CD14-positive monocyte (primary cell): ENCODE data around the gene KDM2A. TPM values are rescaled to one million over a fixed set of nuclear protein-coding genes. Genes with fewer than 3 reads are reported as not detected.

Experiments used
- DNase-seq, 3 donors: peaks; one replicate each; pipeline ENCODE4 v3.0.0-alpha.2; 2011 to 2022
- H2AFZ ChIP-seq: 2 replicates; pipeline ENCODE4 v1.6.0; 2012; ENCODE audit warnings: mild to moderate bottlenecking, low read depth, low read length, inconsistent platforms; ENCODE audit not compliant: insufficient read depth, poor library complexity, severe bottlenecking
- H3K27ac ChIP-seq, 2 donors: 1 replicate in 1 of 2; 2 replicates in 1 of 2; pipeline ENCODE4 v1.5.1; 2012 to 2013; ENCODE audit warnings: low read length in 2 of 2, control low read depth in 1 of 2, inconsistent platforms in 1 of 2, low read depth in 1 of 2, mild to moderate bottlenecking in 1 of 2
- H3K27me3 ChIP-seq, 2 donors: one replicate each; pipeline versions ENCODE4 v1.6.0 to v1.6.1; 2011 to 2013; ENCODE audit warnings: low read length in 2 of 2; ENCODE audit not compliant: control insufficient read depth in 2 of 2, insufficient read depth in 2 of 2
- H3K36me3 ChIP-seq, 2 donors: replicated peaks in 1 of 2; 1 replicate in 1 of 2; 2 replicates in 1 of 2; pipeline versions ENCODE4 v1.5.1 to v1.6.1; 2012 to 2013; ENCODE audit warnings: low read length in 2 of 2, control low read depth in 1 of 2, inconsistent platforms in 1 of 2, mild to moderate bottlenecking in 1 of 2; ENCODE audit not compliant: insufficient read depth in 2 of 2, control insufficient read depth in 1 of 2
- H3K4me1 ChIP-seq, 2 donors: 1 replicate in 1 of 2; 2 replicates in 1 of 2; pipeline versions ENCODE4 v1.5.1 to v1.6.1; 2012 to 2013; ENCODE audit warnings: low read length in 2 of 2, control low read depth in 1 of 2, inconsistent platforms in 1 of 2, mild to moderate bottlenecking in 1 of 2, moderate library complexity in 1 of 2; ENCODE audit not compliant: insufficient read depth in 2 of 2, control insufficient read depth in 1 of 2
- H3K4me2 ChIP-seq: replicated peaks from 2 replicates; pipeline ENCODE3; 2012; ENCODE audit warnings: low read length, moderate library complexity, mild to moderate bottlenecking; ENCODE audit not compliant: poor library complexity, severe bottlenecking; ENCODE audit errors: extremely low read depth
- H3K4me3 ChIP-seq, 3 experiments: fragments of 200-600 bp in 1 of 3; sonication (generic) in 1 of 3; replicated peaks in 1 of 3; 1 replicate in 2 of 3; 2 replicates in 1 of 3; pipeline ENCODE4 v1.5.1; 2011 to 2013; ENCODE audit warnings: low read length in 3 of 3, mild to moderate bottlenecking in 3 of 3, control low read depth in 2 of 3, low read depth in 2 of 3, inconsistent platforms in 1 of 3, moderate library complexity in 1 of 3
- H3K79me2 ChIP-seq: 2 replicates; pipeline ENCODE4 v1.6.0; 2012; ENCODE audit warnings: mild to moderate bottlenecking, control low read depth, inconsistent platforms, low read length, moderate library complexity; ENCODE audit not compliant: insufficient read depth
- H3K9ac ChIP-seq: 2 replicates; pipeline ENCODE4 v1.6.0; 2017; ENCODE audit warnings: low read length, mild to moderate bottlenecking; ENCODE audit not compliant: insufficient read depth, poor library complexity, severe bottlenecking
- H3K9me3 ChIP-seq, 2 donors: replicated peaks in 1 of 2; 1 replicate in 1 of 2; 2 replicates in 1 of 2; pipeline versions ENCODE4 v1.5.1 to v1.6.1; 2012 to 2013; ENCODE audit warnings: low read length in 2 of 2, control low read depth in 1 of 2; ENCODE audit not compliant: control insufficient read depth in 1 of 2, insufficient read depth in 1 of 2
- H4K20me1 ChIP-seq: 2 replicates; pipeline ENCODE4 v1.6.0; 2012; ENCODE audit warnings: mild to moderate bottlenecking, low read length, control low read depth, moderate library complexity; ENCODE audit not compliant: insufficient read depth
- H3K27ac Mint-ChIP-seq, 7 donors: one replicate each; pipeline ENCODE4 v1.8.0; 2020; ENCODE audit warnings: mild to moderate bottlenecking in 7 of 7, mixed read lengths in 7 of 7, moderate library complexity in 6 of 7, inconsistent platforms in 2 of 7
- H3K27me3 Mint-ChIP-seq, 3 donors: one replicate each; pipeline ENCODE4 v1.8.0; 2021 to 2022; ENCODE audit warnings: low read depth in 3 of 3, mild to moderate bottlenecking in 3 of 3, mixed read lengths in 3 of 3, moderate library complexity in 3 of 3, inconsistent platforms in 1 of 3
- H3K36me3 Mint-ChIP-seq, 2 donors: one replicate each; pipeline ENCODE4 v1.8.0; 2020; ENCODE audit warnings: mixed read lengths in 2 of 2, inconsistent platforms in 1 of 2, mild to moderate bottlenecking in 1 of 2
- H3K4me1 Mint-ChIP-seq: one replicate; pipeline ENCODE4 v1.8.0; 2020; ENCODE audit warnings: mild to moderate bottlenecking, mixed read lengths
- H3K4me3 Mint-ChIP-seq, 2 donors: one replicate each; pipeline ENCODE4 v1.8.0; 2020; ENCODE audit warnings: mild to moderate bottlenecking in 2 of 2, mixed read lengths in 2 of 2, moderate library complexity in 1 of 2
- H3K9me3 Mint-ChIP-seq, 7 donors: one replicate each; pipeline ENCODE4 v1.8.0; 2020 to 2022; ENCODE audit warnings: mixed read lengths in 7 of 7, mild to moderate bottlenecking in 6 of 7, moderate library complexity in 6 of 7, inconsistent platforms in 2 of 7
- WGBS: methylation state at CpG from one replicate; pipeline ENCODE4 v1.1.5; 2013; ENCODE audit warnings: missing lambda C conversion rate; ENCODE audit not compliant: insufficient coverage; 5-methylcytosine and 5-hydroxymethylcytosine counted together
- intact Hi-C, 2 donors: fragments of 100-400 bp; cut with micrococcal nuclease; formaldehyde crosslinking; loops; one replicate each; pipeline versions ENCODE4 v1.15.0 to v1.15.1; 2023
- polyA plus RNA-seq, 3 donors: library from polyadenylated mRNA; depleted of rRNA in 1 of 3; unstranded in 2 of 3; stranded (reverse) in 1 of 3; fragments of 300-500 nt in 2 of 3; fragments of >200 nt in 1 of 3; fragmentation: Illumina TruSeq in 2 of 3; gene quantifications; 1 replicate in 2 of 3; 2 replicates in 1 of 3; pipeline ENCODE4 v1.2.3, GENCODE V29; 2012 to 2021
- TF ChIP-seq, protein P1 (sequence below): fragments of 200-600 bp; IDR thresholded peaks from one replicate; pipeline ENCODE4 v1.8.0; 2022; ENCODE audit warnings: antibody characterized with exemption, mild to moderate bottlenecking

The KDM2A gene
- polyA plus RNA-seq, 3 donors: 2.6 to 98.9 (median 3.9) TPM

DNA sequence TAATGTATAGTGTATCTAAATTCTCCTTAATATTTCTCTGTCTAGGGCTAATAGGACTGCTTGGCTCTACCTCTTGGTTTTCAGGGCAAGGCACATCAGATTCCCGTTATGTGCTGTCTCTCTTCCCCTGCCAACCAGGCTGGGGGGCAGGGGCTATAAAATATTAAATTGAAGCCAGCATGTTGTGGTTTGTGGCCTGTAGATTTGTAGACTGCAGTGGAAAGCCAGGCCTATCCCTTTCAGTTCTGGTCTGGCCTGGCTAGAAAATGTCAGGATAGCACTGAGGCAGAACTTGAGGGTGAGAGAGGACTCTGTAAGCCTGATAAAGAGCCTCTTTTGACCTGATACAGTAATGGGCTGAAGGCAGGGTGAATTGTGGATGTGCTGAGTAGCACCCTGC, 132.8 kb downstream of the KDM2A start:
- peaks cover 0 to 7% of the 10 kb centered on the region in 2 donors for H3K4me1 ChIP-seq
- H3K9ac ChIP-seq: no peak overlapping the region
- peaks cover 99% of the 10 kb centered on the region for H4K20me1 ChIP-seq
- H3K27ac ChIP-seq: peak overlapping the region in 1 of 2 donors; percentile 25
- peaks cover 98 to 99% of the 10 kb centered on the region in 2 donors for H3K36me3 ChIP-seq
- no peak overlapping the region for H3K4me3 ChIP-seq
- Mint-ChIP-seq H3K4me3 (no peak overlapping the region), H3K9me3 (no peaks in the 10 kb centered on the region), H3K27me3 (peaks cover 0 to 2% (median 2%) of the 10 kb centered on the region in 3 donors), H3K36me3 (peaks cover 89 to 98% of the 10 kb centered on the region in 2 donors), H3K27ac (peak overlapping the region in 1 of 7 donors; percentile 58), H3K4me1 (peaks cover 4% of the 10 kb centered on the region)
- no peak overlapping the region for H3K4me2 ChIP-seq
- TF ChIP-seq, protein P1, sequence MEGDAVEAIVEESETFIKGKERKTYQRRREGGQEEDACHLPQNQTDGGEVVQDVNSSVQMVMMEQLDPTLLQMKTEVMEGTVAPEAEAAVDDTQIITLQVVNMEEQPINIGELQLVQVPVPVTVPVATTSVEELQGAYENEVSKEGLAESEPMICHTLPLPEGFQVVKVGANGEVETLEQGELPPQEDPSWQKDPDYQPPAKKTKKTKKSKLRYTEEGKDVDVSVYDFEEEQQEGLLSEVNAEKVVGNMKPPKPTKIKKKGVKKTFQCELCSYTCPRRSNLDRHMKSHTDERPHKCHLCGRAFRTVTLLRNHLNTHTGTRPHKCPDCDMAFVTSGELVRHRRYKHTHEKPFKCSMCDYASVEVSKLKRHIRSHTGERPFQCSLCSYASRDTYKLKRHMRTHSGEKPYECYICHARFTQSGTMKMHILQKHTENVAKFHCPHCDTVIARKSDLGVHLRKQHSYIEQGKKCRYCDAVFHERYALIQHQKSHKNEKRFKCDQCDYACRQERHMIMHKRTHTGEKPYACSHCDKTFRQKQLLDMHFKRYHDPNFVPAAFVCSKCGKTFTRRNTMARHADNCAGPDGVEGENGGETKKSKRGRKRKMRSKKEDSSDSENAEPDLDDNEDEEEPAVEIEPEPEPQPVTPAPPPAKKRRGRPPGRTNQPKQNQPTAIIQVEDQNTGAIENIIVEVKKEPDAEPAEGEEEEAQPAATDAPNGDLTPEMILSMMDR: no peak
- H3K27me3 ChIP-seq: no peaks in the 10 kb centered on the region
- intact Hi-C loops: no loop called here
- H2AFZ ChIP-seq: no peak overlapping the region
- no peaks in the 10 kb centered on the region for H3K9me3 ChIP-seq
- peaks cover 33% of the 10 kb centered on the region for H3K79me2 ChIP-seq
- DNase-seq: no peak
- WGBS: no CpG with 5 or more reads among the region's 1 CpG

DNA sequence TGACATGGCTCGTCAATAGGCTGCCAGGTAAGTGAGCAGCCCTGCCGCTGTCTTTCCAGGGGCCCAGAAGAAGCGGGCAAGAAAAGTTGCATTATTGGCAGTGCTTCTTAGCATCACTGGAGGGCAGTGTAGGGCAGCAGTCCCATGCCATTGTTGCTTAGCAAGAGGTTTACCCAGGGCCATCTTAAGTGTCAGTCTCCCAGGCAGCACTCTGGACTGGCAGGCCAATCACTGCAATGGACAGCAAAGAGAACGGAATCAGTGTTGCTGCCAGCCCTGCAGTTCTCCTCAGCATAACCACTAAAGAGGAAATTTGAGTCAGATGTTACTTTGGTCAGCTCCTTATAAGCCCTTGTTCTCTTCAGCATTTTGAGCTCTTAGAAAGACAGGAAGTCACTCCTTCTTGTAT, 133.8 kb downstream of the KDM2A start:
- Histone ChIP-seq H3K9ac (no peak overlapping the region), H3K4me1 (peaks cover 0 to 7% of the 10 kb centered on the region in 2 donors), H3K4me3 (no peak overlapping the region), H4K20me1 (peaks cover 98% of the 10 kb centered on the region), H3K4me2 (no peak overlapping the region), H3K36me3 (peaks cover 94 to 96% of the 10 kb centered on the region in 2 donors), H3K79me2 (peaks cover 27% of the 10 kb centered on the region), H3K27me3 (no peaks in the 10 kb centered on the region), H3K9me3 (no peaks in the 10 kb centered on the region), H2AFZ (no peak overlapping the region), H3K27ac (peak overlapping the region in 1 of 2 donors; percentile 25)
- H3K4me3 Mint-ChIP-seq: no peak overlapping the region
- no peaks in the 10 kb centered on the region for H3K9me3 Mint-ChIP-seq
- peaks cover 8% of the 10 kb centered on the region for H3K4me1 Mint-ChIP-seq
- intact Hi-C loops: no loop called here
- peaks cover 90 to 99% of the 10 kb centered on the region in 2 donors for H3K36me3 Mint-ChIP-seq
- TF ChIP-seq, protein P1: peak; percentile 53
- WGBS: 69% methylated on average over 4 of the region's 4 CpGs
- peak; percentile 59 to 71 (median 60) for DNase-seq
- H3K27ac Mint-ChIP-seq: peak overlapping the region in 4 of 7 donors; percentile 30 to 81 (median 44)
- peaks cover 0 to 2% (median 2%) of the 10 kb centered on the region in 3 donors for H3K27me3 Mint-ChIP-seq
